Esophagus muscularis mucosa (tissue), 4 donors: ENCODE results near the gene IPO13. TPM values are rescaled to one million over a fixed set of nuclear protein-coding genes. Genes with fewer than 3 reads are reported as not detected.

Source experiments
- DNase-seq: peaks from one replicate; pipeline ENCODE4 v3.0.0-alpha.2; 2017; ENCODE audit errors: extremely low spot score
- H3K27ac ChIP-seq, 4 donors: fragments of 200-600 bp; sonication (generic); replicated peaks in 1 of 4; 1 replicate in 3 of 4; 2 replicates in 1 of 4; pipeline ENCODE4 v1.5.1; 2016 to 2019; ENCODE audit warnings: mild to moderate bottlenecking in 1 of 4
- H3K27me3 ChIP-seq, 4 donors: fragments of 200-600 bp; sonication (generic); one replicate each; pipeline versions ENCODE4 v1.5.1 to v1.6.0; 2016 to 2019
- H3K36me3 ChIP-seq, 4 donors: fragments of 200-600 bp; sonication (generic); one replicate each; pipeline ENCODE4 v1.5.1; 2016 to 2019
- H3K4me1 ChIP-seq, 4 donors: fragments of 200-600 bp; sonication (generic); one replicate each; pipeline ENCODE4 v1.5.1; 2016 to 2019
- H3K4me3 ChIP-seq, 4 donors: fragments of 200-600 bp; sonication (generic); 1 replicate in 2 of 4; 2 replicates in 2 of 4; pipeline ENCODE4 v1.5.1; 2016 to 2019; ENCODE audit warnings: mild to moderate bottlenecking in 4 of 4, moderate library complexity in 1 of 4
- H3K9me3 ChIP-seq, 4 donors: fragments of 200-600 bp; sonication (generic); 1 replicate in 3 of 4; 2 replicates in 1 of 4; pipeline ENCODE4 v1.5.1; 2016 to 2019
- CTCF ChIP-seq, 3 experiments: fragments of 200-600 bp in 2 of 3; fragments of 450-650 bp in 1 of 3; sonication (generic) in 2 of 3; IDR thresholded peaks; one replicate each; pipeline ENCODE4 v1.5.1; 2017 to 2019; ENCODE audit warnings: antibody characterized with exemption in 3 of 3, mild to moderate bottlenecking in 2 of 3, moderate library complexity in 1 of 3
- EP300 ChIP-seq: sonication (generic); formaldehyde crosslinking; IDR thresholded peaks from one replicate; pipeline ENCODE4 v1.6.1; 2017; ENCODE audit warnings: antibody characterized with exemption
- POLR2A ChIP-seq: fragments of 450-650 bp; IDR thresholded peaks from one replicate; pipeline ENCODE4 v1.6.1; 2017; ENCODE audit warnings: antibody characterized with exemption, moderate library complexity, mild to moderate bottlenecking, low read depth
- POLR2AphosphoS5 ChIP-seq, 2 donors: sonication (generic); formaldehyde crosslinking; IDR thresholded peaks; one replicate each; pipeline ENCODE4 v1.6.1; 2017; ENCODE audit warnings: antibody characterized with exemption in 2 of 2
- WGBS: methylation state at CpG from one replicate; pipeline ENCODE4 v1.1.5; 2018; 5-methylcytosine and 5-hydroxymethylcytosine counted together
- intact Hi-C: fragments of 100-400 bp; cut with DNase I; formaldehyde crosslinking; loops from one replicate; pipeline ENCODE4 v1.15.1; 2023
- total RNA-seq, 4 donors: library from RNA; depleted of rRNA; stranded (reverse); fragments of >200 nt; gene quantifications; one replicate each; pipeline versions ENCODE4 v1.1.0 to v1.2.1, GENCODE V29; 2016

Gene IPO13
- total RNA-seq, 4 donors from 2014 or later: 24.5 to 39.9 (median 29.1) TPM

GRCh38 chr1:43979261-43979527 is 32.4 kb downstream of the IPO13 start:
- intact Hi-C loops: no loop called here
- peak overlapping the region; percentile 57 to 75 (median 63) for H3K27ac ChIP-seq
- peak overlapping the region; percentile 72 to 89 (median 83) for H3K4me3 ChIP-seq
- no peak for DNase-seq
- no peaks in the 10 kb centered on the region for H3K9me3 ChIP-seq
- peaks cover 43 to 64% (median 54%) of the 10 kb centered on the region in 4 donors for H3K4me1 ChIP-seq
- no CpG with 5 or more reads among the region's 45 CpGs for WGBS
- TF ChIP-seq POLR2A (no peak), POLR2AphosphoS5 (IDR thresholded peaks at IDR 0.05) (no peak), EP300 (no peak), CTCF (IDR thresholded peaks at IDR 0.05) (no peak)
- peaks cover 13 to 37% (median 30%) of the 10 kb centered on the region in 4 donors for H3K36me3 ChIP-seq
- no peaks in the 10 kb centered on the region for H3K27me3 ChIP-seq

- WGBS: no CpG with 5 or more reads among the region's 45 CpGs
- no peak for DNase-seq
- intact Hi-C loops: no loop called here
Measured at GRCh38 chr1:43979528-43980254, 32.9 kb downstream of the IPO13 start.

GRCh38 chr1:43980255-43981134 is 33.7 kb downstream of the IPO13 start:
- 70% methylated on average over 9 of the region's 13 CpGs for WGBS
- intact Hi-C loops: no loop called here
- H3K36me3 ChIP-seq: peaks cover 13 to 49% (median 40%) of the 10 kb centered on the region in 4 donors
- H3K4me1 ChIP-seq: peaks cover 40 to 60% (median 49%) of the 10 kb centered on the region in 4 donors
- H3K27ac ChIP-seq: peak overlapping the region; percentile 57 to 75 (median 63)
- peak overlapping the region; percentile 72 to 89 (median 83) for H3K4me3 ChIP-seq
- no peaks in the 10 kb centered on the region for H3K9me3 ChIP-seq
- H3K27me3 ChIP-seq: no peaks in the 10 kb centered on the region
- TF ChIP-seq POLR2AphosphoS5 (IDR thresholded peaks at IDR 0.05) (no peak), CTCF (IDR thresholded peaks at IDR 0.05) (no peak), POLR2A (no peak), EP300 (no peak)
- no peak for DNase-seq

More at GRCh38 chr1:43979528-43980254, 32.9 kb downstream of the IPO13 start:
- H3K4me3 ChIP-seq: peak overlapping the region; percentile 72 to 89 (median 83)
- peaks cover 13 to 41% (median 34%) of the 10 kb centered on the region in 4 donors for H3K36me3 ChIP-seq
- TF ChIP-seq CTCF (IDR thresholded peaks at IDR 0.05): no peak
- TF ChIP-seq EP300: no peak
- TF ChIP-seq POLR2AphosphoS5 (IDR thresholded peaks at IDR 0.05): no peak
- TF ChIP-seq POLR2A: no peak
- H3K9me3 ChIP-seq: no peaks in the 10 kb centered on the region
- peak overlapping the region; percentile 57 to 75 (median 63) for H3K27ac ChIP-seq
- H3K27me3 ChIP-seq: no peaks in the 10 kb centered on the region
- H3K4me1 ChIP-seq: peaks cover 41 to 62% (median 51%) of the 10 kb centered on the region in 4 donors

GRCh38 chr1:43981135-43981491 is 34.4 kb downstream of the IPO13 start:
- TF ChIP-seq EP300: no peak
- TF ChIP-seq POLR2A: no peak
- TF ChIP-seq CTCF (IDR thresholded peaks at IDR 0.05): no peak
- TF ChIP-seq POLR2AphosphoS5 (IDR thresholded peaks at IDR 0.05): no peak

More at GRCh38 chr1:43981135-43981491, 34.4 kb downstream of the IPO13 start:
- H3K27me3 ChIP-seq: no peaks in the 10 kb centered on the region
- no peak for DNase-seq
- no peaks in the 10 kb centered on the region for H3K9me3 ChIP-seq
- H3K4me1 ChIP-seq: peaks cover 34 to 53% (median 43%) of the 10 kb centered on the region in 4 donors
- H3K4me3 ChIP-seq: no peak overlapping the region
- intact Hi-C loops: no loop called here
- no peak overlapping the region for H3K27ac ChIP-seq
- 91% methylated on average over 20 of the region's 20 CpGs for WGBS
- H3K36me3 ChIP-seq: peaks cover 13 to 54% (median 41%) of the 10 kb centered on the region in 4 donors
